ENCODE measurements around the gene RADIL. TPM values are rescaled to one million over a fixed set of nuclear protein-coding genes. Genes with fewer than 3 reads are reported as not detected.

RADIL gene
- total RNA-seq, 1 donor from 2014 or later: 3.9 TPM

DNA sequence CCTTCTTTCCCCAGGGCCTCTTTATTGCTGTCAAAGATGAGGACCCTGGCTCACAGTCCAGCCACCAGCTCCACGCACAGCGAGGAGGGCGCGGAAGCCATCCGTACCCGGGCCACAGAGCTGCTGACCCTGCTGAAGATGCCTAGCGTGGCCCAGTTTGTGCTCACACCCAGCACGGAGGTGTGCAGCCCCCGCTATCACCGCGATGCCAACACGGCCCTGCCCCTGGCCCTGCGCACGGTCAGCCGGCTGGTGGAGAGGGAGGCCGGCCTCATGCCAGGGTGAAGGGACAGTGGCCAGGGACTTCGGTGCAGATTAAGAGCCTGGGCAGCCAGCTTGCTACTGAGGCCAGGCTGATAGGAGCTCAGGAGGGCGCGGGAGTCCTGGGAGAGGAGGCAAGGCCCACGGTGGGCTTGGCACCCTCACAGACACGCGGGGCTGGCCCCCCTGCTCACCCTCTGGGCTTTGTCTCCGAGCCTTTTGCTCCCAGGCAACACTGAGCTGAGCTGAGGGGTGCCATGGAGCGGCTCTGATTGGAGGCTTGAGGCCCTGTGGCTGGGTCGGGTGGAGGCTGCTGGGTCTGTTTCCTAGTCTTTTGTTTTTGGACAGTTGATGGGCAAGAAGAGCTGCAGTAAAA is 92.3 kb downstream of the RADIL start:
- no peak for DNase-seq

- no peak for DNase-seq
These were observed 93.0 kb downstream of the RADIL start for GRCh38 chr7:4790516-4790991.

GRCh38 chr7:4790078-4790465 is 93.4 kb downstream of the RADIL start:
- no peak for DNase-seq

GRCh38 chr7:4789194-4790077 is 94.1 kb downstream of the RADIL start:
- DNase-seq: no peak

DNA sequence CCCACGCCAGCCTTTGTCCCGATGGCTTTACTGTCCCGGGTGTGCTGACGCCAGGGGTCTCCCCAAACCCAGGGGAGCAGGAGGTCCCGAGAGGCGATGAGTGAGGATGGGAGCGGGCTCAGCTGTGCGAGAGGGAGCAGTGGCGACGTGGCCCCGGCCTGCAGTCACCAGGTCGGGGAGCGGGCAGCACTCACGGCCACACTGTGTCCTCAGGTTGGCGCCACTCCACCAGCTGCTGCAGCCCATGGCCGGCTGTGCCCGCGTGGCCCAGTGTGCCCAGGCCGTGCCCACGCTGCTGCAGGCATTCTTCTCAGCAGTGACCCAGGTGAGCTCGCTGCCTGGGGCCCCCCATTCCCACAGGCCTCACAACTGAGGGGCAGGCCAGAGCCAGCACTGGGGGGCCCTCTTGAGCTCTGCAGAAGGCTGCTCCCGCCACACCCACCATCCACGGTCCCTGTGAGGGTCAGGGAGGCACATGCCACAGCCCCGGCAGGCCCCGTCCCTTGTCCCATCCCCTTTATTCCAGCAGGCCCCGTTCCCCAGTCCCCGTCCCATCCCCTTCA is 94.8 kb downstream of the RADIL start:
- no peak for DNase-seq

DNA sequence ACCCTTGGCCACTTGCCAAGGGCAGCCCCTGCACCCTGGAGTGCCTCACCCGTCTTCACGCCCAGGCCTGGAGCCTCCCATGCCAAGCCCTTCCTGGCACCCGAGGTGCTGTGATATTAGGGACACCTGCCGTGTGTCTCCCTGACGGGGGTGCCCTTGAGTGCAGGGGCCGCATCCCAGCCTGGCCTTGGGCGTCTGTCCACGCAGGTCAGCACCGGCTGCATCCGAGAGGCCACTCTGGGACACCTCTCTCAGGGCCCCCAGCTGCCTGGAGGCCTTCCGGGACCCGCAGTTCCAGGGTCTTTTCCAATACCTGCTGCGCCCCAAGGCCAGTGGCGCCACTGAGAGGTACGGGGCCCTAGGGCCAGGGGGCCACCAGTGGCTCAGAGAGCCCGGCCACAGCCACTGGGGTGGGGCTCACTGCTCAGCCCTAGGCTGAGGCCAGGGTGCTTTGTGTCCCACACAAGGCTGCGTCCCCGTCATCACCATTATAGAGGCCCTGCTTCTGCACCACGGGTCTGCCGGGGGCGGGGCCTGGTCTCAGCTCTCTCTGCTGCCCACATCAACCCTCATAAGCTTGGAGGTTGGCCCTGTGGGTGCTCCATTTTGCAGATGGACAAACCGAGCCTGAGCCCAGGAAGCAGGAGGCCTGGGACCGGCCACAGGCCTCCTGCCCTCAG is 95.4 kb downstream of the RADIL start:
- DNase-seq: no peak

- DNase-seq: no peak
These were observed 96.0 kb downstream of the RADIL start for GRCh38 chr7:4787541-4787940.

DNA sequence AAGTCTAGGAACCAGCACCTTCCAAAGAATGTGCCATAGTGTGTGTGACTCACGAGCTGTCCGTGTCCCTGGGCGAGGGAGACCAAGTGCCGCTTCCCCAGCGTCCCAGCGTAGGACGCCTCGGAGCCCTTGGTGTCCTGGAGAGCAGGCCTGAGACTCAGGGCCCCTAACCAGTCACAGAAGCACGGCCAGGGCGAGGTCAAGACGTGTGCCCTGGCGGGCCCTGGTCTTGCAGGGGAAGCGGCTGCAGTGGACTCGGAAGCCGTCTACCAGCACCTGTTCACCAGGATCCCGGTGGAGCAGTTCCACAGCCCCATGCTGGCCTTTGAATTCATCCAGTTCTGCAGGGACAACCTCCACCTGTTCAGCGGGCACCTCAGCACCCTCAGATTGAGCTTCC is 97.5 kb downstream of the RADIL start:
- no peak for DNase-seq

GRCh38 chr7:4785371-4785770 is 98.1 kb downstream of the RADIL start:
- DNase-seq: no peak

GRCh38 chr7:4784799-4785198 is 98.7 kb downstream of the RADIL start:
- DNase-seq: no peak

DNA sequence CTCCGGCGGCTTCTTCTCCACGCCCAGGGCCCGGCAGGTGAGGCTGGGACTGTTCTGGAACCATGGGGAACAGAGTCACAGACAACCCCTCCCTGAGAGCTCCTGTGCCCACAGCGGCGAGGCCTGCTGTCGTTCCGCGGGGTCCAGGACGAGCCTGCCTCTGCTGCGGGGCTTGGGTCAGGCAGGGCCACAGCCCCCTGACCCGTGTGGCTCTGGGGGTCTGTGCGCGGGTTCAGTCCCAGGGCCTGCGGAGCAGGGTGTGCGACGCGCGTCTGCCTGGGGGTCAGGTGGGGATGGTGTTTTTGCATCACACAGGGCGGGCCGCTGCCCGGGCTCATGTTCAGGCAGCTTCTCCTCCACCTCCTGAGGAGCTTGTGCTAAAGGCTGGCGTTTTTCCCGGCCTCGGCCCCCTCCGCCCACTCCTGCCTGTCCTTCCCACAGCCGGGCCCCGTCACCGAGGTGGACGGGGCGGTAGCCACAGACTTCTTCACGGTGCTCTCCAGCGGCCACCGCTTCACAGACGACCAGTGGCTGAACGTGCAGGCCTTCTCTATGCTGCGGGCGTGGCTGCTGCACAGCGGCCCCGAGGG is 99.7 kb downstream of the RADIL start:
- DNase-seq: no peak

GRCh38 chr7:4783292-4783652 is 100.2 kb downstream of the RADIL start:
- no peak for DNase-seq

GRCh38 chr7:4782333-4783291 is 100.9 kb downstream of the RADIL start:
- no peak for DNase-seq

GRCh38 chr7:4781366-4782069 is 102.0 kb downstream of the RADIL start:
- no peak for DNase-seq

DNA sequence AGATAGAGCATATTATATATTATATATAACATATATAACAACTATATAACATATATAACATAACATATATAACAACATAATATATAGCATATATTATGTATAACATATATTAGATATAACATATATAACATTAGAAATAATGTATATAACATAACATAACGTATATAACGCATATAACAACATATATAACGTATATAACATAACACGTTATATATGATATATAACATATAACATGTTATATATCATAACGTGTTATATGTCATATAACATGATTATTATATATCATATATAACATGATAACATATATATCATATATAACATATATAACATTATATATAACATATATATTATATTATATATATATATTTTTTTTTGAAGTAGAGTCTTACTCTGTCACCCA is 104.4 kb downstream of the RADIL start:
- DNase-seq: no peak

DNA sequence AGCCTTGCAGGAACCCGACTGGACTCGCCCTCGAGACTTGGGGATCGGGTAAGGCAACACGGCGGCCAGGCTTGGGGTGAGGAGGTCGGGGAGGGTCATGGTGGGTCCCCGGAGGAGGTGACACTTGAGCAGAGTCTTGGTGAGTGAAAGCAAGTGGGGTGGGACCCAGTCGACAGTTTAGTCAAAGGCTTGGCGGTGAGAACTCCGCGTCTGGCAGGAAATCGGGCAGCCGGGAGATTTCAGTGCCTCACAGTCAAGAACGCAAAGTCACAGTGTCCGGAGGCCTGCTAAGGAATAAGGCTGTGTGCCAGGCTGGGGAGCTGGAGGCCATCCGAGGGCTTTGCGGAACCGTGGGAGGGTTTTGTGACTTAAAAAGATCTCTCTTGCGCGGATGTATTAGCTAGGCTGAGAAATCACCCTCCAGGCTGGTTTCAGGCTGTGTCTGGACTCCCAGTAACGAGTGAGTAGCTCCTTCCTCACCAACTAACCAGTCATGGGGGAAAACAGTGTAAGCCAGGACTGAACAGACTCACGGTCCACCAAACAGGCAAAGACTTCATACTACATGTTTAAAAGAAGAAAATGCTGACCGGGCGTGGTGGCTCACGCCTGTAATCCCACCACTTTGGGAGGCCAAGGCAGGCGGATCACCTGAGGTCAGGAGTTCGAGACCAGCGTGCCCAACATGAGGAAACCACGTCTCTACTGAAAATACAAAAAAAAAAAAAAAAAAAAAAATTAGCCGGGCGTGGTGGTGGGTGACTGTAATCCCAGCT is 107.5 kb downstream of the RADIL start:
- peak; percentile 73 for DNase-seq

DNA sequence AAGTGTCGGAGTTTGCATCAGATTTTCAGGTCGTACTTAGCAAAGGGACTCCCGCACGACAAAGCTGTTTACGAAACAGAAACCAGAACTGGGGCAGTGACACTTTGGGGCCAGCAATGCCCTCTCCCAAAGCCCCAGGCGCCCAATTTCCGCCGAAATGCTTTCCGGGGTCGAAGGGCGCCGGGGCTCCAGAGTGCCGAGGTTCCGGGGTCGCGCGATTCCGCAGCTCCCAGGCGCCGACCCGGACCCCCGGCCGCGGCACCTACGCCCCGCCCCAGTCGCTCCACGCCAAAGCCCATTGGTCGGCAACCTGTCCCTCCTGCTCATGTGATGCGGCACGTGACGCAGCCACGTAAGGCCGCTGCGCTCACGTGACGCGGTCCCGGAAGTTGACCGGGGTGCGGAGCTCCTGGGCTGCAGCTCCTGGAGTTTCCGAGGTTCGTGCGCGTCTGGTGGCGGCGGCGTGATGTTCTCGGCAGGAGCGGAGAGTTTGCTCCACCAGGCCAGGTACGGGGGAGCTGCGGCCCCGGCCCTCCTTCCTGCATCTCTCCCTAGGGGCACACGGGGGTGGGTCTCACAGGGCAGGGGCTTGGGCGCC is 108.2 kb downstream of the RADIL start, which contains the start of gene AP5Z1:
Gene AP5Z1 (plus strand): TSS at position 374 of the 598 bp plus-strand sequence. CDS start 93 bp downstream, at position 467.
- DNase-seq: peak; percentile 98

GRCh38 chr7:4774658-4775249 is 108.8 kb downstream of the RADIL start:
- peak; percentile 83 for DNase-seq

DNA sequence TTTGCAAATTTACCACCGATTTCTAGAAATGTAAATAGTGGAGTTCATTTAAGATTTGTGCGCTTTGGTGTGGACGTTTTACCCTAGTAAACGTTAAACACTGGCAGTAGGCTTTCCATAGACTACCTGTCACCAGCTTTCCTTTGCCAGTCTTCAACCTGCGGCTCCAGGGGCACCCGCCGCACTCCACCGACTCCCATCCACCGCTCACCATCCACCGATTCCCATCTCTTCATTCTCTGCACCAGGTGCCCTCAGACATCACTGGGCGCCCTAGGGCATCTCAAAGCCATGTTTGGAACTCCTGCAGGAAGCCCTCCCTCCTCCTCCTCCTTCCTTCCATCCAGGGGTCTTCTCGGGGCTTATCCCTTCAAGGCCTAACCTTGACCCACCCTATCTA is 109.5 kb downstream of the RADIL start:
- no peak for DNase-seq

Measured in dermis blood vessel endothelial cell (primary cell).